Activated CD8-positive, alpha-beta memory T cell treated with anti-CD3 and anti-CD28 coated beads, Interleukin-2, amount 10 ng/mL, durations not matched to agents 7 days and 5 days (primary cell): ENCODE data around the gene FAM180A. TPM values are rescaled to one million over a fixed set of nuclear protein-coding genes. Genes with fewer than 3 reads are reported as not detected.

Experiments
- ATAC-seq: fragments of 150-1000 bp; cut with Tn5 transposase; one replicate; pipeline ENCODE4 v1.10.0; 2021; ENCODE audit warnings: moderate library complexity
- CTCF ChIA-PET: fragments of 350-600 bp; sonication (Branson Sonifier 250); formaldehyde crosslinking; loops from one replicate; lab custom pipeline; 2021; ENCODE audit warnings: antibody characterized with exemption; lab: Charles Lee
- DNase-seq: peaks from one replicate; pipeline ENCODE4 v3.0.0-alpha.2; 2020
- H3K27ac Mint-ChIP-seq: one replicate; pipeline ENCODE4 v1.8.0; 2021; ENCODE audit warnings: mild to moderate bottlenecking, mixed read lengths
- H3K27me3 Mint-ChIP-seq: one replicate; pipeline ENCODE4 v1.8.0; 2021; ENCODE audit warnings: mixed read lengths
- H3K36me3 Mint-ChIP-seq: one replicate; pipeline ENCODE4 v1.8.0; 2021; ENCODE audit warnings: mild to moderate bottlenecking, mixed read lengths
- H3K4me1 Mint-ChIP-seq: one replicate; pipeline ENCODE4 v1.8.0; 2021; ENCODE audit warnings: mixed read lengths
- H3K4me3 Mint-ChIP-seq: one replicate; pipeline ENCODE4 v1.8.0; 2021; ENCODE audit warnings: mild to moderate bottlenecking, moderate library complexity, mixed read lengths
- H3K9me3 Mint-ChIP-seq: one replicate; pipeline ENCODE4 v1.8.0; 2022; ENCODE audit warnings: low read depth, mixed read lengths
- total RNA-seq, 2 experiments: library from RNA; stranded (reverse); gene quantifications; one replicate each; pipeline ENCODE4 v1.2.3, GENCODE V29; 2021

Gene FAM180A
- total RNA-seq, 2 experiments from 2014 or later, result not detected

DNA sequence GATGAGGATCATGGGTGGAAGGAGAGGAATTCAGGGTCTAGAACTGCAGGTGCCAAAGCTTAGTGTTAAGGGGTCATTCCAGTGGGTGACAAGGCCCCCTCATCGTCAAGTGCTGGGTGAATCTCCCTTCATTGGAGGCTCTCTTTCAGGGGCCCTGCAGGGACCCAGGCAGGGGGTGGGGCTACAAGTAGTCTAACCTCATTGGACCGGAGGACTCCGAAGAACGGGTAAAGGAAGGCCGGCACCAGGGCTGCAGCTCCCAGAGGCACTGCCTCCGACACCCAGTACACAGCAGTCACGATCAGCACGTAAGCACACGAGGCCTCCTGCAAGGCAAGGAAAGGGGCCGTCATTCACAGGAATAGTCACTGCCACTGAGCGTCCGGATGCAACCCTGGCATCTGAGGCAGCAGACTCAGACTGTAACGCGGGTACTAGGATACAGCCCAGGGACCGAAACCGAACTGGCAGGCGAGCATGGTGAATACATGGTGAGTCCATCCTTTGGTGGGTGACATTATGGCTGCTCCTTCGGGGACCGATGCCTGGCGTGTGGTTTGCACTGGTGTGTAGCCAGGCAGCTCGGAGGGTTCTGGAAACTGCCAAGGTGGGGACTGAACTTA is 27.3 kb downstream of the FAM180A start:
- Mint-ChIP-seq H3K4me3 (no peak overlapping the region), H3K4me1 (no peaks in the 10 kb centered on the region), H3K36me3 (no peaks in the 10 kb centered on the region), H3K9me3 (no peaks in the 10 kb centered on the region), H3K27ac (no peak overlapping the region), H3K27me3 (peaks cover 35% of the 10 kb centered on the region)
- DNase-seq (no peak), ATAC-seq (no peak)
- CTCF ChIA-PET, result no interaction called here

DNA sequence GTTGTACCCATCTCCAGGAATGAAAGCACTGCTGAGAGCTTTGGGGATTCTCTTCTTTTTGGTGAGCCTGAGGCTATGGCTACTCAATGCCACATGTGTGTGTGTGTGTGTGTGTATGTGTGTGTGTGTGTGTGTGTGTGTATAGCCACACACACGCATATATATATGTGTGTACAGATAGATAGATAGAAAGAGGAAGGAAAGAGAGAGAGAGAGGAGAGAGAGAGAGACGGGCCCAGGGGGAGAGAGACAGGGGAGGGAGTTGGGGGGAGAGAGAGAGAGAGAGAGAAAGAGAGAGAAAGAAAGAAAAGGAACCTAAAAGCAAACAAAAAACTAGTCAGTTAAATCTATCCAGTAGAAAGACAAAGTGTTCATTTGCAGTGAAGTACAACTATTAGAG is 28.9 kb downstream of the FAM180A start:
- no peak overlapping the region for H3K27ac Mint-ChIP-seq
- no peaks in the 10 kb centered on the region for H3K9me3 Mint-ChIP-seq
- H3K36me3 Mint-ChIP-seq, result no peaks in the 10 kb centered on the region
- ATAC-seq, result no peak
- H3K4me3 Mint-ChIP-seq, result no peak overlapping the region
- CTCF ChIA-PET, result no interaction called here
- H3K4me1 Mint-ChIP-seq, result no peaks in the 10 kb centered on the region
- DNase-seq, result no peak
- peaks cover 25% of the 10 kb centered on the region for H3K27me3 Mint-ChIP-seq

DNA sequence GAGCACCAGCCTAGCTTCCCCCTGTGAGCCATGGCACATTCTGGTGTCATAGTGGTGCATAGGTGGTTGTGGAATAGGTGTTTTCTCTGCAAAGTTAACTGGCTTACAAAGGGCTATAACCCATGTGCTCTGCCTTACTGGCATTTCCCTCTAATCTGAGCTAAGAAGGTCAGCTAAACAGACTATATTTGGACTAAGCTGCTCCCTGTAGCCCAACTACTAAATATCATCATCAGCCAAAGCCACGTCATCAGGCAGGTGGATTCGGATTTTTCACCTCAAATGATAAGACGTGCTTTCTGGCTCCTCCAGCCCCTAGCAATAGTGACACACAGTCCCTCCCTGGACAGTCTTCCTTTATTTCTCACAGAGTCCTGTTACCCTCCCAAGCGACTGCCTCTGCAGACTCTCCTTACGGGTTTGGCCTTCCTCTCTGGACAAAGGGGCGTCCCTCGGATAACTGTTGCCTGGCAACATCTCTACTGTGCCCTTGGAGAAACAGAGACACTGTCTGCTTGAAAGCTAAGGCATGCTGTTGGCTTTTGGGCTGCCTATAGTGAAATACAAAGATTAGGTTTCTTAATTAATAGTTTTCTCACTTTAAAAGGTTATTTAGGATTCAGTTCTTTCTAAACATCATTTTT is 29.7 kb downstream of the FAM180A start:
- Mint-ChIP-seq H3K27ac (no peak overlapping the region), H3K9me3 (no peaks in the 10 kb centered on the region), H3K27me3 (peaks cover 25% of the 10 kb centered on the region), H3K4me3 (no peak overlapping the region), H3K36me3 (no peaks in the 10 kb centered on the region), H3K4me1 (no peaks in the 10 kb centered on the region)
- CTCF ChIA-PET, result no interaction called here
- DNase-seq (no peak), ATAC-seq (no peak)

DNA sequence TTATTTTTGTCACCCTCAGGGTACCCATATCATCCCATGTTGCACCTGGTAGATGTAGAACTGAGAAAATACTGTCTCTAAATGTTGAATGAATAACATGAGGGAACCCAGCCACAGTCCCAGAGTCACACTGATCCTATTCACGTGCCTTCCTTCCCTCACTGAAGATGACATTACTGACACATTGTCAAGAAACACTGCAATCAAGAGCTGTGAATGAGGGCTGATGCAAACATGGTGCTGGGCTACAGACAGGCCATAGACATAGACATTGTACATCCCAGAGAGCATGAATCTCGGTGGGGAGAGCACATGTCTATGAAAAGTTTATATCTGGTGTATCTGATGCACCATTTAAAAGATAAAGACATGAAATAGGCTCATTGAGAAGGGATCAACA is 30.4 kb downstream of the FAM180A start:
- no peaks in the 10 kb centered on the region for H3K36me3 Mint-ChIP-seq
- no peak overlapping the region for H3K4me3 Mint-ChIP-seq
- ATAC-seq (no peak), DNase-seq (no peak)
- CTCF ChIA-PET, result no interaction called here
- peaks cover under 1% of the 10 kb centered on the region for H3K4me1 Mint-ChIP-seq
- no peaks in the 10 kb centered on the region for H3K9me3 Mint-ChIP-seq
- peaks cover 21% of the 10 kb centered on the region for H3K27me3 Mint-ChIP-seq
- no peak overlapping the region for H3K27ac Mint-ChIP-seq

DNA sequence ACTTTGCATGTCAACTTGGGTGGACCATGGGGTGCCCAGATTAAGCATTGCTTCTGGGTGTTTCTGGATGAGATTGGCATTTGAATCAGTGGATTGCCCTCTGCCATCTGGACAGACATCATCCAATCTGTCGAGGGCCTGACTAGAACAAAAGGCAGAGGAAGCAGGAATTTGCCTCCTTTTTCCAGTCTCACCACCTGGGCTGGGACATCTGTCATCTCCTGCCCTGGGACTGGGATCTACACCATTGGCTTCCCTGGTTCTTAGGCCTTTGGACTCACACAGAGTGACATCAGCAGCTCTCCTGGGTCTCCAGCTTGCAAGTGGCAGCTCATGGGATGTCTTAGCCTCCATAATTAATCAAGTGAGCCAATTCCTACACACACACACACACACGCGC is 30.9 kb downstream of the FAM180A start:
- CTCF ChIA-PET, result no interaction called here
- Mint-ChIP-seq H3K27me3 (peaks cover 19% of the 10 kb centered on the region), H3K4me3 (no peak overlapping the region), H3K9me3 (no peaks in the 10 kb centered on the region), H3K27ac (no peak overlapping the region), H3K4me1 (peaks cover 5% of the 10 kb centered on the region), H3K36me3 (no peaks in the 10 kb centered on the region)
- ATAC-seq (no peak), DNase-seq (no peak)

DNA sequence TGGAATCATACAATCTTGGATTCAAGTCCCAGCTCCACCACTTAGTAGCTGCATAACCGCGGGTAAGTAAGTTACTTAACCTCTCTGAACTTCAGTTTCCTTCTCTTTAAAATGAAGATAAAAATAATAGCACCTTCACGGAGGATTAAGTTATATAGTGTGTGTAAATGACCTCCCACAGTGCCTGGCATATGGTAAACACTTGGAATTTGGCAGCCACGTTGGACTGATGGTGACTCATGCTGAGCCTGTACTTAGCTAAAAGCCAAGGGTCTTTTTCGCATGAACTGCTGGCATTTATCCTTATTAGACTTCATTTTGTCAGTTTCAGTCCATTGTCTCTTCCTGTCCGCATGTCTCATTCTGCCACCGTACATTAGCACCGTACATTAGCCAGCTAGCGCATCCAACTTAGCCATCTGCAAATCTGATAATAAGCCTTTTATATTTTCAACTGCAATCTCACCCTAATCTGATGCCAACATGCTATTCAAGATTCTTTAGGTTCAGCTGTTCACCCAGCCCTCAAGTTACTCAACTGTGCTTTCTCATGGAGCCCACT is 31.9 kb downstream of the FAM180A start:
- CTCF ChIA-PET, result no interaction called here
- peaks cover 5% of the 10 kb centered on the region for H3K4me1 Mint-ChIP-seq
- no peaks in the 10 kb centered on the region for H3K36me3 Mint-ChIP-seq

DNA sequence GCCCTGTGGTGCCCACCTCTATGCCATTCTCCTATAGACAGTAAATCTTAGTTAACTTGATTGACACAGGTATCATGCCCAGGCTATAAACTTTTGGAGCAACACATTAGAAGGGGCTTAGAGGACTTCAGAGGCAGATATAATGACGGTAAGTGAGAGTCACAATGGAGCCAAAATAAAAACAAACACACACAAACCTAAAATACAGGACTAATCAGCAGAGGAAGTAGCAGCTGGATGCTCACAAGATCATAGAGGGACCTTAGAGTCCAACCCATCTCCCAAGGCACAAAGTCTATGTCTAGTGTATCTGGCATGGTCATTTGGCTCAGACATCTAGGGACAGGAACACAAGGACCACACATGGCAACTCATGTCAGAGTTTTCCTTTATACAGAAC is 32.9 kb downstream of the FAM180A start:
- peaks cover 19% of the 10 kb centered on the region for H3K27me3 Mint-ChIP-seq
- no peaks in the 10 kb centered on the region for H3K9me3 Mint-ChIP-seq
- H3K4me1 Mint-ChIP-seq, result peaks cover 5% of the 10 kb centered on the region
- DNase-seq, result no peak
- no peak overlapping the region for H3K27ac Mint-ChIP-seq
- no peak overlapping the region for H3K4me3 Mint-ChIP-seq
- CTCF ChIA-PET, result no interaction called here
- ATAC-seq, result no peak
- no peaks in the 10 kb centered on the region for H3K36me3 Mint-ChIP-seq

More for the DNA sequence above, 31.9 kb downstream of the FAM180A start:
- ATAC-seq (no peak), DNase-seq (no peak)
- Mint-ChIP-seq H3K27me3 (peaks cover 19% of the 10 kb centered on the region), H3K4me3 (no peak overlapping the region), H3K9me3 (no peaks in the 10 kb centered on the region), H3K27ac (no peak overlapping the region)

DNA sequence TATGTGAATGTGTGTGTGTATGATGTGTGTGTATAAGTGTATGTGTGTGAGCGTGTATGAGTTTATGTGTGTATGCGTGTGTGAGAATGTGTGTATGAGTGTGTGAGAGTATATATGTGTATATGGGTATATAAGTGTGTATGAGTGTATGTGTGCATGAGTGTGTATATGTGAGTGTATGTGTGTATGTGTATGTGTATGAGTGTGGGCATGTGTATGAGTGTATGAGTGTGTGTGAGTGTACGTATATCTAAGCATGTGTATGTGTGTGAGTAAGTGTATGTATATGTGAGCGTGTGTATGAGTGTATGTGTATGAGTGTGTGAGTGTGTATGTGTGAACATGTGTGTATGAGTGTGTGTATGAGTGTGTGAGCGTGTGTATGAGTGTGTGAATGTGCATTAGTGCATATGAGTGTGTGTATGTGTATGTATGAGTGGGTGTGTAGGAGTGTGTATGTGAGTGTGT is 33.5 kb downstream of the FAM180A start:
- Mint-ChIP-seq H3K4me3 (no peak overlapping the region), H3K27me3 (peaks cover 16% of the 10 kb centered on the region), H3K27ac (no peak overlapping the region), H3K4me1 (peaks cover 5% of the 10 kb centered on the region), H3K9me3 (no peaks in the 10 kb centered on the region), H3K36me3 (no peaks in the 10 kb centered on the region)
- DNase-seq, result no peak
- CTCF ChIA-PET, result no interaction called here
- ATAC-seq, result no peak

DNA sequence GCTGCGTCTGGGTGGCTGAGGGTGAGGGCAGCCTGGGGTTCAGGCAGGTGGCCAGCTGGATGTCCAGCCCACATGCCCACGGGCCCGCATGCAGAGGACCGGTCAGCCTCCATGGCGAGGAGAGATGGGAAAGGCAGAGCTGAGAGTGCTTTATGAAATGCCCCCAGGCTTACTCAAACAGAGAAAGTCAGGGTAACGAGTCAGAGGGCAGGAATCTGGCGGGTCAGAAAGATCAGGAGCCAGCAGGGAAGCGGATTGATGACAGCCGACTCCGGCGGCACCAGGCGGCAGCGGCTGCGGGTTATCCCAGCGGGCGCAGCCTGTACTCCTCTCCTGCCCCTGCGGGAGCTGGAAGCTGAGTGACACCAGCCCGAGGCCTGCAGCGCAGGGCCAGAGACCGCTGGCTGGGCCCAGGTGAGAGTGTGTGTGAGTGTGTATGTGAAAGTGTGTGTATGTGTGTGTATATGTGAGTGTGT is 34.0 kb downstream of the FAM180A start:
- CTCF ChIA-PET, result interaction anchor here (5.8 kb wide), 1 partner anchor 40 kb away, joined by 40 read pairs; no protein-coding TSS in a partner anchor
- Mint-ChIP-seq H3K36me3 (no peaks in the 10 kb centered on the region), H3K4me3 (no peak overlapping the region), H3K9me3 (no peaks in the 10 kb centered on the region), H3K27ac (no peak overlapping the region), H3K27me3 (peaks cover 10% of the 10 kb centered on the region), H3K4me1 (peaks cover 5% of the 10 kb centered on the region)
- ATAC-seq, result no peak
- DNase-seq, result no peak

DNA sequence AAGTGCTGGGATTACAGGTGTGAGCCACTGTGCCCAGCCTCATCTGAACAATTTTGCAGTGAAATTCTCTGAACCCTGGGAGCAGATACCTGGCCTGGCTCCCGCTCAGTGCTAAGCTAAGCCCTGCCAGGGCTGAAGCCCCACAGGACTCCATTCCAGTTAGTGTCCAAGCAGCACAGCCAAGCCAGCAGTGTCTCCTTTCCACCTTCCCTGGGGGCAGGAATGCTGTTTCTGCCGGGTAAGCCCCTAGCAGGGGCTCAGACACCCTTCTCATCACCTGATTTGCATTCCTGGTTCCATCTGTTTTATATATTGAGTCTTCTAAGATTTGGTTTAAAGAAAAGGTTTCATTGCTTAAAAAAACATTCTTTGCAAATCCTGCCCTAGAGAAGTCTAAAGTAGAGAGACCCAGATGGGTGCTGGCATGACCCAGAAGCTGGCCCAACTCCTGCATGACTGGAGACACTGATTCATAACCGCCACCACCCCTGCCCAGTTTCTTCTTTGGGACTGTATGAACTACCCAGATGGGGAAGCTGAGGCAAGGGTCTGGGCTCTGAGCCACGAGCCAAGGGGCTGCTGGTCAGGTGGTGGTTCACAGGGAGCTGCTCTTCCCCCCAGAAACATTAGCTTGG is 34.7 kb downstream of the FAM180A start:
- DNase-seq (no peak), ATAC-seq (no peak)
- Mint-ChIP-seq H3K4me1 (peaks cover 5% of the 10 kb centered on the region), H3K27me3 (peaks cover 9% of the 10 kb centered on the region), H3K4me3 (no peak overlapping the region), H3K27ac (no peak overlapping the region), H3K36me3 (no peaks in the 10 kb centered on the region), H3K9me3 (no peaks in the 10 kb centered on the region)
- CTCF ChIA-PET, result interaction anchor here (5.8 kb wide), 1 partner anchor 40 kb away, joined by 40 read pairs; no protein-coding TSS in a partner anchor

DNA sequence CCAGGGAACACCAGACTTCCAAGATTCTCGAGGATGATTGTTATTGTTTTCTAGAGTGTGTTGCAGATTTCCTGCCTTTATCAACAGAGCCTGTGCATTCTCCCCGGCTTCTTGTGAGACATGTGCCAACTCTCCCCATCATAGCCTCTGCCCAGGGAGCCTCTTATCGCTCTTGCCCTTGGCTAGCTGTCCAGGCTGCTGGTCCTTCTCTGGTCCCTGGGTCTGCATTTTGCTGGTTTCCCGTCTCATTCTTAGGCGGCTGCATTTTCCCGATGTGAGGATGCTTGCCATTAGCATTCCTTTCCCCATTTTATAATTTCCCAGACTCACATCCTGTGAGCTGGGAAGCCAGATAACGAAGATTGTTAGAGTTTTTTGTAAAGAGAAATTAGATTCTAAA is 35.8 kb downstream of the FAM180A start:
- Mint-ChIP-seq H3K9me3 (no peaks in the 10 kb centered on the region), H3K4me1 (peaks cover 5% of the 10 kb centered on the region), H3K27me3 (no peaks in the 10 kb centered on the region), H3K27ac (no peak overlapping the region), H3K4me3 (no peak overlapping the region), H3K36me3 (no peaks in the 10 kb centered on the region)
- CTCF ChIA-PET, result interaction anchor here (0.6 to 5.8 kb wide), 3 partner anchors 12 to 515 kb away, joined by 3 to 40 read pairs (median 3); no protein-coding TSS in a partner anchor
- ATAC-seq (no peak), DNase-seq (no peak)

DNA sequence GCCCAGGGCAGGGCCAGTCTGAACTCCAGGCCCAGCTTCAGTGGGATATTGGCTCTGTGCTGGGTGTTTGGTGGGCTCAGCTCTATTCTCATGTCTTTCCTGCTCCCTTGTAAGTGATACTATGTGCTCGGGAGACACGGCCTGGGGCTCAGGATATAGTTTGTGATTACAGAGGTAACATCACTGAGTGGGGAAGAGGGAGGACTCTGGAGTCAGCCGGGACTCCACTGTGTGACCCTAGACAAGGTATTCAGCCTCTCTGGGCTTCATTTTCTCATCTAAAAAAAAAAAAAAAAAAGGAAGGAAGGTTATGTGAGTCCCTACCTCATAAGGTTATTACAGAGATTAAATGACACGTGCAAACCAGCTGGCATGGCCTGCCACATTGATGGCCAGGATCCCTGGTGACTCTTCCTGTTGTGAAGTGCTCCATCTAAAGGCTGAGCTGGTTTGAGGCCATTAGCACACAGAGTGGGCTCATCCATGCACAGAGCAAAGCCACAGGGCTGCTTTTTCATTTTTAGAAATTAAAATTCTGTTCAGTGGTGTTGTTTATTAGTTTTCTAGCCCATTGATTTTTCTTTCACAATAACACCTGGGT is 36.3 kb downstream of the FAM180A start:
- CTCF ChIA-PET, result interaction anchor here (0.6 to 5.8 kb wide), 5 partner anchors 11 to 515 kb away, joined by 3 to 40 read pairs (median 3); no protein-coding TSS in a partner anchor
- no peak overlapping the region for H3K27ac Mint-ChIP-seq

DNA sequence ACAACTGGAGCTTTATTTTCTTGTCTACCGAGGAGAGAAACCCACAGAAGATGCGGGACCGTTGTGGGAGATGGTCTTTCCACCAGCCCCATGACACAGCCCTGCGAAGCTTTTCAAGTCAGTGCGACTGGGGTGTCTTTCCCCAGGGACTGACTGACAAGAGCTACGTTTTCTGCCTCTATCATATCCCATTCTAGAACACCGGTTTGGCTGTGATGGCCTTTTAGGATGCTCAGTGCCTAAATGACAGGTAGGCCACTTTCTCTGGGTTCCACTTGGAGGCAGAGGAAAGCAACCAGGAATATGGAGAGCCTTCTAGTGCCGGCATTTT is 37.5 kb downstream of the FAM180A start:
- Mint-ChIP-seq H3K36me3 (no peaks in the 10 kb centered on the region), H3K9me3 (no peaks in the 10 kb centered on the region), H3K4me3 (no peak overlapping the region), H3K27me3 (no peaks in the 10 kb centered on the region), H3K4me1 (peaks cover 5% of the 10 kb centered on the region), H3K27ac (no peak overlapping the region)
- DNase-seq (no peak), ATAC-seq (no peak)
- CTCF ChIA-PET, result interaction anchor here (0.7 to 5.8 kb wide), 7 partner anchors 10 to 781 kb away, joined by 3 to 40 read pairs (median 3); no protein-coding TSS in a partner anchor

More for the DNA sequence above, 36.3 kb downstream of the FAM180A start:
- Mint-ChIP-seq H3K27me3 (no peaks in the 10 kb centered on the region), H3K36me3 (no peaks in the 10 kb centered on the region), H3K4me1 (peaks cover 5% of the 10 kb centered on the region), H3K4me3 (no peak overlapping the region), H3K9me3 (no peaks in the 10 kb centered on the region)
- ATAC-seq (no peak), DNase-seq (no peak)
